CD4-positive, alpha-beta T cell treated with Interleukin-17A for 4 hours (primary cell): Measurements from ENCODE around the gene EFHC2.
"Not testable (repeated sequence)": the region's sequence is repeated elsewhere in the genome, so short reads cannot be mapped to it uniquely, and the experiment has no call there.

Experiments
- DNase-seq: peaks from one replicate; pipeline ENCODE4 v3.0.0-alpha.2; 2020; ENCODE audit warnings: mixed read lengths

EFHC2 gene

DNA sequence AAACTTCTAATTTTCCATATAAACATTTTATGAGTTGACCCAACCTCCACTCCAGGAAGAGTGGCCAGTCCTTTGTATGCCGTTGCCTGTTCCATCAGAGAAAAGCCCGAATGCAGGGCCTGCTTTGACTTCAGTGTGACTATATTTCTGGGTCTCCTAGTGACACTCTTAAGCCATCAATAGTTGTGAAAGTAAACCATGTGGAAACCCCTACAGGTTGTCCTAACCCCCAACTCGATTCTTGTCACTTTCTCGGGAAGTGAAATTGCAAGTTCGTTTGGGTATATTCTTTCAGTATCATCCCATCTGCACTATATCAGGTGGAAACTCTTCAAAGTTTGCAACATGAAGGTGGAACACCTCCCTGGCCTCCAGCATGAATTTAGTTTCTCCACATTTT is 52.8 kb downstream of the EFHC2 start:
- no peak for DNase-seq

DNA sequence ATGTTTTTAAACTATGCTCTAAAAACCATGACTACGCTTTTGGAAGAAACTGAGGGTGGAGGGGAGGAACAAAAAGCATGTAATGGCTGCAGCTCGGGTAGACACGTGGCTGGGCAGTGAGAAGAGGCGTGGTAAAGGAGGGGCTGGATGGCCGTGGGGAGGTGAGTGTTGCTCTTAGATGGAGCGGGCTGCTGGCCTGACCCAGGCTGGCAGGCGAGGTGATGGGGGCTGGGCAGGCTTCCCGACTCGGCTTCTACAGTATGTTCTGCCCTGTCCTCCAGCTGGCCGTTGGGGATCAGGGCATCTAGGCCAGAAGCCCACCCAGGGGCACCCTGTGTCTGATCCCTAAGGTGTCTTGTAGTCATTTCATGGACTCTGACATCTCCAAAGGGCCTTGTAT is 60.7 kb downstream of the EFHC2 start:
- no peak for DNase-seq

DNA sequence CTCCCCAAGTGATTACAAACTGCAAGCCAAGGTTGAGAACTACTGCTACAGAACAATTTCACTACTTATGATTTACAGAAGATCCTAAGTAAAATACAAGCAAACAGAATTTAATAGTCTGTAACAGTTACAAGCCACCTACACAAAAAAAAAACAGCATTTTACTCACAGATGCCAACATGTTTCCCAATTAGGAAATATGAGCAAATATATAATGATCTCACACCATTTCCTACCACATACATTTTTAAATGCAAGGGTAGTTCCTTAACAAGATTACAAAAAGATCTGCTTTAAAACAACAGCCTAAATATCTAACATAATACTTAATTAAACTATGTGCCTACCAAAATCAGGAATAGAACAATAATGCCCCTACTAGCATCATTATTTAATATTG is 63.4 kb downstream of the EFHC2 start:
- no peak for DNase-seq

DNA sequence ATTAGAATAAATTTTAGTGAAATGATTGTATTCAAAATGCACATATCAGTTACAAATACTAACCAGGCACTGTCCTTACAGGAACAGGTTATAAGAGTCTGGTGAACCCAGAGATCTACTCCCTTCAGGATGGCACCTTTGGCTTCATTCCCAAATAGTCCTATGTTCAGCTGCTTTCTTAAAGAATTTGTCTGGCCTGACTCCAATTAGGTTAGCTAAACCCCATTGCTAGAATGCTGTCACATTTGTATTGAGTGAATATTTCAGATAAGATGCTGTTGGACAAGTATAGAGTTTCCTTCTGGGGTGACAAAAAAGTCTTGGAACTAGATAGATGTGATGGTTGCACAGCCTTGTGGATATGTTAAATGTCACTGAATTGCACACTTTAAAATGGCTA is 69.4 kb downstream of the EFHC2 start:
- DNase-seq = no peak

DNA sequence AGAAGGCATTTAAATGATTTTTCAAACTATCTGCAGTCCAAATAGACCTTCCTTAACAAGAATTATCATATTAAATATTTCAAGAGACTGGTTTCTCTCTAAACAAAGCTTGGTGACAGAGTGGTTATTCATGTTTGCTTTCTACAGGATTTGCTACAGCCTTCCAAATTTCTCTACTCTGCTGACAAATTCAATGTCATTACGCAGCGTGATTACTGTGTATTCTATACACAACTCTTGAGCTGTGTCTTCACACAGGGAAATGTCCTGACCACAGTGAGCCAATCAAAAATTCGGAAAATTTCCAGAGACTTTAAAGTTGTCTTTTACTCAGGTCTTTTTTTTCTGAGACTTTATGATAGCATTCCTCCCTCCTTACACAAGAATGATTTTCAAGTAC is 75.6 kb downstream of the EFHC2 start:
- no peak for DNase-seq

DNA sequence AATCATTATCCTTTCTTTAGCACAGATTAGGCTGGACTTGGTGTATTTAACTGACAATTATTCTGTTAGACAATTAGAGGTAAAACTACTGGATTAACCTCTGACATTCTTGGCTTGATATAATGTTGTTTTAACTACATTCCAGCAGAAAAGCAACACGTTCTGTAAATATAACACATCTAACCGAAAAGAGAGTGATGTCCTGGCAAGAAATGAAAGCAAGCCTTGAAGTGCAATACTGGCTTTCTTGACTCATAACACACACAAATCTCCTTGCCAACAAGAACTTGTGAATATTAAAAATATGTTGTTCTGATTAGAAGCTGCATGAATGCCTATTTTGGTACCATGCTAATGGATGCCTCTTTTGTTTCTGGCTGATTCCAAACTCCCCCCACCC is 76.4 kb downstream of the EFHC2 start:
- DNase-seq = no peak

DNA sequence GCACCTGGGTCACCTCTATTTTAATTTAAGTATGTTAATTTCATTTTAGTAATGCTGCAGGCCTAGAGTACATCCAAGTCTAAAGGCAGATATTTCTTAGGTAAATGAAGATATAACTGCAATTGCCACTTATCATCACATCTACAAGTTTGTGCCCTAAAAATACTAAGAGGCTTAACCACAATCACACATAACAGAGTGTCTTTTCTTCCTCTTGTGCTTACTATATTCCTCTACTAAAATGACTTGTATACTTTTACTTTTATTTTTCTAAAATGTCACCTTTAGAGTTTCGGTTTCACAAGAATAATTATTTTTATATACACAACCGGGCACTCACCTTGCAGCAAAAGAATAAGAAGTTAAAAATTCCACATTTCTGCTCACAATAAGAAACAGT is 77.9 kb downstream of the EFHC2 start:
- no peak for DNase-seq

DNA sequence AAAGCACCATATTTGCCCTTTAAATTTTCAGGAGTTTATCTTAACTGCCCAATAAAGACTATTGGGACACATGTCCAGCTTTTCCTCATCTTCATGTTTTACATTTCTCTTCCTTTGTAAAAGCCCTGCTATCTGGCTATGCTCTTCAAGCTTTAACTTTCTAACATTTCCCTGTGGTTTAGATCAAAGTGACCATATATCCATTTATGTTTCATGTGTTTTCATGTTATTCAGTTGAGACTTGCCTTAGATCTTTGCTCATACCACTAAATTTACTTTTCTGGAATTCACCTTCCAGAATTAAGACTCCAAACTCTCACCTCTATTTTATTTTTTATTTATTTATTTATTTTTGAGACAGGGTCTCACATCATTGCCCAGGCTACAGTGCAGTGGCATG is 78.5 kb downstream of the EFHC2 start:
- DNase-seq = no peak

DNA sequence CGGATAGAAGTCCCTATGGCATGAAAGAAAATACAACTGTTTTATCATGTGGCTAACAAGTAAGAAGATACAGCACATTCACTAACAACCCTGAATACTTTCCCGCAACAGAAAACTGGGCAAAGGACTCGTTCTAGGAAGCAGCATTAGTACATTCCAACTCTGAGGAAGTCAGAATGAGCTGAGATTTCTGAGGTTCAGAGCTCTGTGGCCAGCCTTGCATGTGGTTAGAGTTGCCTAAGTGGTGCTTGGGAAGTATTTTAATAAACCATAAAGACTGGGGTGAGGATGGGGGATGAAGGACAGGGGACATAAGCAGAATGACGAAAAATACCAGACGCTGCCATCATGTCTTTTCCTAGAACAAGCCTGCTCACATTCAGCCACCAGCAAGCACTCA is 82.2 kb downstream of the EFHC2 start:
- DNase-seq = no peak

DNA sequence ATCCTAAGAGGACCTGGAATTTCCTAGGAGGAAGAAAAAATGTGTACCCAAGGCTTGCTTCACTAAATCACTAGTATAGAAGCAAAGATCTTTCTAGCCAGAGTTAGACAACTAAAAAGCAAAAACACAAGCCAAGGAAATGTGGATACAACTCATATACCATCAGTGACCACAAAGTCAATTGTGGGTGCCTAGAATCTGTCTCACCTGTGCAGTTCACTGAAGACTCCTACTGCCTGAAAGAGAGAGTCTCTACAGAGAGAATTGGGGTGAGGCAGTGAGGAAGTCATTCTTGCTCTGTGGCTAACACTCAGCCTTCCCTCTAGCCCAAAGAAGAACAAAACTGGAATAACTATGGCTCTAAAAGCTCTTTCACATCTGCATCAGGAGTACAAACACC is 82.9 kb downstream of the EFHC2 start:
- DNase-seq = no peak

DNA sequence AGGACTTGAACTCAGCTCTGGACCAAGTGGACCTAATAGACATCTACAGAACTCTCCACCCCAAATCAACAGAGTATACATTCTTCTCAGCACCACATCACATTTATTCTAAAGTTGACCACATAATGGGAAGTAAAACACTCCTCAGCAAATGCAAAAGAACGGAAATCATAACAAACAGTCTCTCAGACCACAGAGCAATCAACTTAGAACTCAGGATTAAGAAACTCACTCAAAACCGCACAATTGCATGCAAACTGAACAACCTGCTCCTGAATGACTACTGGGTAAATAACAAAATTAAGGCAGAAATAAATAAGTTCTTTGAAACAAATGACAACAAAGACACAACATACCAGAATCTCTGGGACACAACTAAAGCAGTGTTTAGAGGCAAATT is 87.7 kb downstream of the EFHC2 start:
- DNase-seq = not testable (repeated sequence)

DNA sequence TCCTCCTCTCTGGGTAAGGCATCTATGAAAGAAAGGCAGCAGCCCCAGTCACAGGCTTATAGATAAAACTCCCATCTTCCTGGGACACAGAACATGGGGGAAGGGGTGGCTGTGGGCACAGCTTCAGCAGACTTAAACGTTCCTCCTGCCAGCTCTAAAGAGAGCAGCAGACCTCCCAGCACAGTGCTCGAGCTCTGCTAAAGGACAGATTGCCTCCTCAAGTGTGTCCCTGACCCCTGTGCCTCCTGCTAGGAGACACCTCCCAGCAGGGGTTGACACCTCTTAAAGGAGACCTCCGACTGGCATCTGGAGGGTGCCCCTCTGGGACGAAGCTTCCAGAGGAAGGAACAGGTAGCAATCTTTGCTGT is 89.9 kb downstream of the EFHC2 start:
- no peak for DNase-seq

DNA sequence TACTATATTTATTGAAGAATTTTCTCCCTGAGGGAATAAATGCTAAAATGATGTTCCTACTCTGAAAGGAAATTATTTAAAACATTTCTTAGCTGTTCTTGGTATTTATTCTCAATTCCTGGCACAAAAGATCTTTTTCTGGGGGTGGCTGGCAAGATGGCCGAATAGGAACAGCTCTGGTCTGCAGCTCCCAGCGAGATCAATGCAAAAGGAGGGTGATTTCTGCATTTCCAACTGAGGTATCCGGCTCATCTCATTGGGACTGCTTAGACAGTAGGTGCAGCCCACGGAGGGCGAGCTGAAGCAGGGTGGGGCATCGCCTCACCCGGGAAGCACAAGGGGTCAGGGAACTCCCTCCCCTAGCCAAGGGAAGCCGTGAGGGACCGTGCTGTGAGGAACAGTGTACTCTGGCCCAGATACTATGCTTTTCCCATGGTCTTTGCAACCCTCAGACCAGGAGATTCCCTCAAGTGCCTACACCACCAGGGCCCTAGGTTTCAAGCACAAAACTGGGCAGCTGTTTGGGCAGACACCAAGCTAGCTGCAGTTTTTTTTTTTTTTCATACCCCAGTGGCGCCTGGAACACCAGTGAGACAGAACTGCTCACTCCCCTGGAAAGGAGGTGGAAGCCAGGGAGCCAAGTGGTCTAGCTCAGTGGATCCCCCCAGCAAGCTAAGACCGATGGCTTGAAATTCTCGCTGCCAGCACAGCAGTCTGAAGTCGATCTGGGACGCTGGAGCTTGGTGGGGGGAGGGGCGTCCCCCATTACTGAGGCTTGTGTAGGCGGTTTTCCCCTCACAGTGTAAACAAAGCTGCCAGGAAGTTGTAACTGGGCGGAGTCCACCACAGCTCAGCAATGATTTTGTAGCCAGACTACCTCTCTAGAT is 90.5 kb downstream of the EFHC2 start:
- peak; percentile 82 for DNase-seq

DNA sequence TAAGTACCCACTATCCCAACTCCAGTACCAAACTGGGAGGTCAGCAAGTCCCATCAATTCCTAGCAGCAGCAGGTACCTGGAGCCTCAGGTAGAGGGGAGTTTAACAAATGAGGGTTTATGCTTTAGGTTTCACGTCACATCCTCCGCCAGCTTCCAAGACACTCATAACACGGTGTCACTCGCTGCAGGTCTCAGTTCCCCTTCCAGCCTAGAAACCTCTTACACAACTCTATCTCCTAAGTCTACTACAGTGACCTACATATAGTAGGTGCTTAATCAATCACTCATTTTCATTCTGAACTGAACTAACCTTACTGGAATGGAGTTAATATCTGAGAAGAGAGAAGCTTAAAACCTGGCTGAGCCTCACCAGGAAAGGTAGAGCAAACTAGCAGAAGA is 96.0 kb downstream of the EFHC2 start:
- no peak for DNase-seq

DNA sequence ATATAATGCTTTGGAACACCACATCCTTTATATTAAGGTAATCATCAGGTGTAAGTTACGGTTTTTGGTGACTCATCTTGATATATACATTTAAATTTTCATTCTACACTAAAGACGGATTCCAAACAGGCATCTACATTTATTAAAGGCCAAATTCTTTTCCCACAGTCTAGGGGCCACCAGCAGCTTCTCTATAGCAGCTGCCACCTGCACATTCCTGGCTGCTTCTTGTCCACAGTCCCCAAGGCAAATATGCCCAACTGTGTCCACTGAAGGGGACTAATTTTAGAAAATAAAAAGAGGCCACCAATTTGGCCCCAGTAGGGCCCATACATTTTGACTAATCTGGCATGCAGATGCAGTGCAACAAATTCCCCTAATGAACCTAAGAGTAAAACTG is 96.6 kb downstream of the EFHC2 start:
- DNase-seq = no peak

DNA sequence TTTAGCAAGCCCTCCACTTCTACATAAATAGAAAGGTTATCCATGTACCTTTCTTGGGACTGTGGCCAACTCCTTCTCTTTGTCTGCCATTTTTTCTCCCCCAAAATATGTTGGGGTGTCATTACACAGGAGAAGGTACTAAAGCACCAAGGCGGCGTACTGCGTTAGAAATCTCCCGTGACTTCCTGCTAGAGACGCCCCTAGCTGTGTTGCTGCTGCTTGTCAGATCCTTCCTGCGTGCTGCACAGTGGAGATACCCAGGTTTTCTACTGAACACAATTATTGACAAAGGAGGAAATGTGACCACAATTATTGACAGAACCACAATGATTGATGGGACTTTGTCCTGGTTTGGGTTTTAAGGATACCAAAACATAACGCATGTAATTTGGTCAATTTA is 97.7 kb downstream of the EFHC2 start:
- DNase-seq = peak; percentile 59

DNA sequence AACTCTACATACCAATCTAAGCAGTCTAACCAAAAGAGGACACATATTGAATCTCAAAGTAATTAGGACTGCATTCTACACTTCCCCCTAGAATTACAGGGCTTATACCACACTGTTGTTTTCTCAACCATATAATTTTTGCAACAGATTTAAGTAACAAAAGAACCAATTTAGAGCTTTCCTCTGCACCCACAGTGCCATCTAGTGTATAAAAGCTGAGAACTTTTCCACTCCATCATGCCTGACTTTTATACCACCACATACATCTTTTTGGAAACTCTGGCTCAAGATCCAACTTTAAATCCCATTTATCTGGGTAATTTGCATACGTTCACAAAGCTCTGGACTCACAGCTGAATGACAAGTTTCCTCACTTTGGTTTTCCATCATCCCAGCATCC is 99.5 kb downstream of the EFHC2 start:
- DNase-seq = peak; percentile 15

DNA sequence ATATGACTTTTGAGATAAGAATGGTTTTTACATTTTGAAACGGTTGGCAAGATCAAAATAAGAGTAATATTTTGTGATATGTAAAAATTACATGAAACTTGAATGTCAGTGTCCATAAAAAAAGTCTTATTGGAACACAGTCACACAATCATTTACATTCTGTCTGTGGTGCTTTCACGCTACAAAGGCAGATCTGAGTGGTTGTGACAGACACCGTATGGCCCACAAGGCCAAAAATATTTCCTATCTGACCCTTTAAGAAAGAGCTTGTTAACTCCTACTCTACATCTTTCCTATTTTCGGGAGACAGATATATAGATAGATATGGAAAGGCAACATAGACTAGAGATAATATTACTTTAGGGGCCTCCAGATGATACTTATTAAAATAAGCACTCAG is 101.9 kb downstream of the EFHC2 start:
- no peak for DNase-seq

DNA sequence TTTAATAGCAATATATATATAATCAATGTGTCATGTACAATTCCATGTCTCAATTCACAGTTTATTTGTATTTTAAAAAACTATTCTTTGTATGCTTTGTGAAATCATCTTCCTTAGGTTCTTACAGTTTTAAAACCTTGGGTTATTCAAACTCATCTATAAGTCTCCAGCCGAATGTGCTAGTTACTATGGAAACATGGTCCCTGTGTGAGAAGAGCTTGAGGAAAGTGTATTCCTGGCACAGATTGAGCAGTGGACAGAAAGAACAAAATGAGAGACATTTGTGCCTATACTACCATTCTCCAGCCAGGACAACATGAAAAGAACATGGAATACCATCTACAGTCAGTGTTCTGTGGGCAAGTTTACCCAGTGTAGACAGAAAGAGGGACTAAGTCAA is 103.4 kb downstream of the EFHC2 start:
- no peak for DNase-seq

DNA sequence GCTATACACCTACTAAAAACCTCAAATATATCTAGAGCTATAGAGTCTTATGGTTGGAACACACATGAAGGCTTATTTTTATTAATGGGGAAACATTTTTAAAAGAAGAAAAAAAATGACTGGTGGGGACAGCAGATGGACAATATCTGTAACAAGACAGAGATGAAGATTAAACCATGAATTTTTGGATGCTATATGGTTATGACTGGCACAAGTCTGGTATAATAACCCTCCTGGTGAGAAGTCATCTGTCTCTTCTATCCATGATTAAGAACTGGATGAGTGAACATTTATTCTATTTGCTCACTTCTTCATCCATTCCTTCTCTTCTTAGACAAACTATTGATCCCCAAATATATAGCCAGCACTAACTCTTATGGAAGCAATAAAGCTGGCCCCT is 104.4 kb downstream of the EFHC2 start:
- no peak for DNase-seq

DNA sequence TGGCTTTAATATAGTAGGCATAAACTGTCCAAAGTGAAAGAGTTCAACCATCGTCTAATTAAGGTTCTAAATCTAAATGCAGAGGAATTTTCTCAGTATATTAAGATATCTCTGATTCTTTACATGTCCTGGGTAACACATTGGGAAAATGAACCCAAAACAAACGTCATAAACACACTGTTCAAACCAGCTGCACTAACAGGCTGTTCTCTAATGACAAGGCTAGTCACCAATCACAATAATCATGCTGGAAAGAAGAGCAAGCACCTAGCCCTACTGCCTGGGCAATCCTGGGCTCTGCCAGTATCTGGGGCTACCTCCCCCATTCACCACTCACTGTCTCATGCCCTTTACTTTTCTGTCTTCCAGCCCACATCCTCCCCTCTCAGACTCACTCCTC is 107.9 kb downstream of the EFHC2 start:
- no peak for DNase-seq

DNA sequence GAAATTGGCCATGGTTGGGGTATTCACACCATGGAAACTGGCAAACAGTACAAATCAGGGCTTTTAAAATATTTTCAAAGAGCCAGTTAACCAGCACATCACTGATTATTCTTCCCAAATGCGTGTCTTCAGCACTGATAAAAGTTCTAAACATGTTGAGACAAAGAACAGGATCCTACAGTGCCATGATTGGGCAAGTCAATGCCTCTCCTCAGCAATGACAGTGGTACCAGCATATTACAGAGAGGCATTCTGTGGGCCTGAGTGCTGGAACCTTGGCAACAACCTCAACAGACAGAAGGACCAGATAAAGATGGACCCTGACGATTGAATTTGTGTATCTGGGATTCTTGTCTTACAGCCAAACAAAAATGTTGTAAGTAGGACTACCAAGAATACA is 108.9 kb downstream of the EFHC2 start:
- no peak for DNase-seq

DNA sequence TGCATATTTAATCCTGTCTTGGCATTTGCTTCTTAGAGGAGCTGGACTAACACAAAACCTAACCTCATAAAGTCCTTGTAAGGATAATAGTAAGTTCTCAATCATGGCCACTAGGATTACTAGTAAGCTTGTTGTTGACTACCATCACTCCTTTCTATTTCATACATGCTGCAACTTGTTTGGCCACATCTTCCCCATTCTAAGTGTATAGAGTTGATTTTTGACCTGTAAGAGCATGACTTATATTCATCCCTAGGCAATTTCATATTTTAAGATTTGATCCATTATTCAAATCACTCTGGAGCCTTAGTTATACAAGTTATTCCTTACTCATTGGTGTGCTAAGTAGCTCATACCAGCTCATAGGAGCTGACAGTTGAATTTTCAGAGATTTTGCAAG is 109.4 kb downstream of the EFHC2 start:
- DNase-seq = no peak

DNA sequence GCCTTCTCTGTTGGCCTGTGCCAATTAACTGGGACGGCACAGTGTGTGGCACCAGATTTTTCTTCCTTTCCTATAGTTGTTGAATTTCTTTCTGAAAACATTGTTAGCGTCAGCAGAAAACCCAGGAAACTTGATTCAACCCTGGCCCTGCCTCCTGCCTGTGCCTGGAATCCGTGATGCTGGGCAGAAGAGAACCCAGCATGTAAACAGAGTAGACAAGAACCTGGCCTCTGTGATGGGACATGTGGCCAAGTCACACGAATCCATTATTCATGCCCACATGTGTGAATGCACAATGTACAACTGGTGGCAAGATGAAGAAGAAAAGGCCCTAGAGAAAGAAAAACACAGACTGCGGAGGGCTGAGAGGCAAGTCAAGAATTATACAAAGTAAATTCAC is 111.4 kb downstream of the EFHC2 start:
- no peak for DNase-seq

DNA sequence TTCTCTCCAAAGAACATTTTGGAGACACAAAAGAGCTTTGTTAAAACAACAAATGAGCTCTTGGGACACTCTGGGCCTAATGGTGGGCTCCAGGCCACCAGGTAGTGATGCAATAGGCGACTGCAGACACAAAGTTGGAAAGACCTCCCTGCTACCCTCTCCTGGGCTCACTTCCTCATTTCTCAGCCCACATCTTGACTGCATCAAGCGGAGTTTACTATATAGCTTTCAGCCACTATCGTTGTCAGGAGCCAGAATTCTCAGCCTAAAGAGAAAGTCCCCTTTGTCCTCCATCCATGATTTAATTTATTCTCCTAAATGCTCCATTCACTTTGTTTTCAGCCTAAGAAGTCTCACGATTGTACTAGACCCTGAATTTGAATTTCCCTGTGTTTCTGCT is 114.9 kb downstream of the EFHC2 start:
- no peak for DNase-seq
